GM12891 (cell line): Measurements from ENCODE around the gene CES2.
"Not testable (repeated sequence)": the region's sequence is repeated elsewhere in the genome, so short reads cannot be mapped to it uniquely, and the experiment has no call there.

ENCODE experiments used
- DNase-seq: peaks from one replicate; pipeline ENCODE4 v3.0.0; 2011; ENCODE audit warnings: low spot score; ENCODE audit not compliant: insufficient read length
- FAIRE-seq: peaks from 2 replicates; lab custom pipeline; 2011; peaks lifted over from hg19 to GRCh38; lab: Jason Lieb, UNC
- PAX5 ChIP-seq: IDR thresholded peaks from 2 replicates; pipeline ENCODE4 v1.6.1; 2011; ENCODE audit warnings: low read length, moderate library complexity, mild to moderate bottlenecking; ENCODE audit not compliant: insufficient read depth, severe bottlenecking
- POLR2A ChIP-seq: IDR thresholded peaks from 2 replicates; pipeline ENCODE4 v1.6.1; 2011; ENCODE audit warnings: low read depth, low read length, control low read depth
- POLR2AphosphoS5 ChIP-seq: IDR thresholded peaks from 2 replicates; pipeline ENCODE4 v1.6.1; 2011; ENCODE audit warnings: low read depth, low read length, control low read depth
- POU2F2 ChIP-seq: IDR thresholded peaks from 2 replicates; pipeline ENCODE4 v1.6.1; 2011; ENCODE audit warnings: low read depth, mild to moderate bottlenecking, control low read depth, low read length, moderate library complexity
- SPI1 ChIP-seq: IDR thresholded peaks from 2 replicates; pipeline ENCODE4 v1.6.1; 2011; ENCODE audit warnings: low read depth, low read length, control low read depth
- TAF1 ChIP-seq: IDR thresholded peaks from 2 replicates; pipeline ENCODE4 v1.6.1; 2011; ENCODE audit warnings: low read depth, low read length, control low read depth

The CES2 gene

DNA sequence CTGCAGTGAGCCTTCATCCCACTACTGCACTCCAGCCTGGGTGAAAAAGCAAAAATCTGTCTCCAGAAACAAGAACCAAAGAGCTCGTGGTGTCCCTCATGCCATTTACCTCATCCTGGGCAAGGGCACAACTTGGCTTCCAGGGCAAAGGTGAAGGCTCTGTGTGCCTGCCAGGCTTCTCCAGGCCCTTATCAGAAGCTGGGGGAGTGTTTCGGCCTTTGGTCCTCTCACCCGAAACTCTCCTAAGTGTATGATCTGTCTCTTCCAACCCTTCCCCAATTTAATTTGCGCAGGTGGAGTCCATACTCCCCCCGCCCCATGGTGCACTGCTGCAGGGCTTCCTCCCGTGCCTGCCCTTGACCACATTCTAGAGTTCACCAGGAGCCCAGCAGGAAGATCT, 1.1 kb downstream of the CES2 start:
- TF ChIP-seq POU2F2 (no peak), PAX5 (no peak), SPI1 (no peak), POLR2A (no peak), POLR2AphosphoS5 (no peak), TAF1 (no peak)
- DNase-seq (no peak), FAIRE-seq (no peak)

DNA sequence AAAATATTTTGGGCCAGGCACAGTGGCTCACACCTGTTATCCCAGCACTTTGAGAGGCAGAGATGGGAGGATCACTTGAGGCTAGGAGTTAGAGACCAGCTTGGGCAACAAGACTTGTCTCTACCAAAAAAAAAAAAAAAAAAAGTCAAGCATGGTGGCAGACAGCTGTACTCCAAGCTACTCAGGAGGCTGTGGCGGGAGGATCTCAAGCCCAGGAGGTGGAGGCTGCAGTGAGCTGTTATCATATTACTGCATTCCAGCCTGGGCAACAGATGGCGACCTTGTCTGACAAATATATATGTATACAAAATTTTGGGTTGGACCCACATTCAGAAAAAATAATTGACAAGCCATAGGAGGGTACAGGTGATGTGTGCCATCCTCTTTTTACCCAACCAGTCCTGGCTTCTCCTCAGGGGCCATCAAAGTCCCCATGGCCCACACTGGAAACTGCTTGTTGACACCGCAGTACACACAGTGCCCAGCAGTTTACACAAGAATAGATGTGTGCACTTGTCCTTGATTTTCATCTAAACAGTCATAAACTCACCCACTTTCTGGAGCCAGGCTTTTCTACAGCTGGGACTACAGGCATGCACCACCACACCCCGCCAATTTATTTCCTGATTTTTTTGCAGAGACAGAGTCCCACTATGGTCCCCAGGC, 1.7 kb downstream of the CES2 start:
- FAIRE-seq (no peak), DNase-seq (no peak)
- TF ChIP-seq PAX5: no peak
- no peak for TF ChIP-seq TAF1
- no peak for TF ChIP-seq POLR2AphosphoS5
- no peak for TF ChIP-seq POU2F2
- no peak for TF ChIP-seq POLR2A
- no peak for TF ChIP-seq SPI1

- FAIRE-seq: no peak
- TF ChIP-seq PAX5 (no peak), POU2F2 (no peak), POLR2A (no peak), TAF1 (no peak), SPI1 (no peak), POLR2AphosphoS5 (no peak; the same call in 1 of the 2 replicates)
- no peak for DNase-seq
Measured at GRCh38 chr16:66937725-66938337, 2.5 kb downstream of the CES2 start.

- TF ChIP-seq PAX5: no peak
- no peak for TF ChIP-seq SPI1
- TF ChIP-seq POU2F2: no peak
- no peak for TF ChIP-seq TAF1
- TF ChIP-seq POLR2AphosphoS5: no peak
- no peak for TF ChIP-seq POLR2A
- DNase-seq (no peak), FAIRE-seq (no peak)
Measured at GRCh38 chr16:66939366-66939765, 4.0 kb downstream of the CES2 start.

GRCh38 chr16:66940236-66940635, 4.9 kb downstream of the CES2 start:
- TF ChIP-seq POU2F2: no peak
- TF ChIP-seq PAX5: no peak
- TF ChIP-seq POLR2A: no peak
- TF ChIP-seq POLR2AphosphoS5: no peak
- no peak for TF ChIP-seq SPI1
- TF ChIP-seq TAF1: no peak
- FAIRE-seq (no peak), DNase-seq (no peak)

GRCh38 chr16:66942981-66943380, 7.7 kb downstream of the CES2 start:
- DNase-seq: no peak
- TF ChIP-seq POLR2AphosphoS5 (no peak), PAX5 (no peak), SPI1 (no peak), POLR2A (no peak)
- FAIRE-seq: no peak

- TF ChIP-seq POU2F2 (no peak), SPI1 (no peak), POLR2A (no peak), TAF1 (no peak), PAX5 (no peak), POLR2AphosphoS5 (no peak)
- no peak for FAIRE-seq
Measured at GRCh38 chr16:66943426-66944053, 8.2 kb downstream of the CES2 start.

DNA sequence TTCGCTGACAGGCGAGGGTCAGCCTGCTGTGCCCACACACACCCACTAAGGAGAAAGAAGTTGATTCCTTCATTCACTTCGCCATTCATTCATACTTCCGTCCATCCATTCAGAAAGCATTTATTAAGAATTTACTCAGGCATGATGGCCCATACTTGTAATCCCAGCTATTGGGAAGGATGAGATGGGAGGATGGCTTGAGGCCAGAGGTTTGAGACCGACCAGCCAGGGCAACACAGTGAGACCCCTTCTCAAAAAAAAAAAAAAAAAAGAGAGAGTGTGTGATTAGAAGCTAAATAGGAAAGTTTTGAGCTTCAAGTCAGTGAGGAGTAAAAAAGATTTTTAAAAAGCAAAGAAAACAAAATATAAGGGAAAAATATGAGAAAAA, 8.7 kb downstream of the CES2 start:
- no peak for FAIRE-seq
- no peak for TF ChIP-seq POLR2AphosphoS5
- TF ChIP-seq POLR2A: no peak
- TF ChIP-seq POU2F2: no peak
- TF ChIP-seq SPI1: no peak
- no peak for TF ChIP-seq TAF1
- no peak for TF ChIP-seq PAX5
- DNase-seq: no peak

More at GRCh38 chr16:66943426-66944053, 8.2 kb downstream of the CES2 start:
- DNase-seq: no peak

DNA sequence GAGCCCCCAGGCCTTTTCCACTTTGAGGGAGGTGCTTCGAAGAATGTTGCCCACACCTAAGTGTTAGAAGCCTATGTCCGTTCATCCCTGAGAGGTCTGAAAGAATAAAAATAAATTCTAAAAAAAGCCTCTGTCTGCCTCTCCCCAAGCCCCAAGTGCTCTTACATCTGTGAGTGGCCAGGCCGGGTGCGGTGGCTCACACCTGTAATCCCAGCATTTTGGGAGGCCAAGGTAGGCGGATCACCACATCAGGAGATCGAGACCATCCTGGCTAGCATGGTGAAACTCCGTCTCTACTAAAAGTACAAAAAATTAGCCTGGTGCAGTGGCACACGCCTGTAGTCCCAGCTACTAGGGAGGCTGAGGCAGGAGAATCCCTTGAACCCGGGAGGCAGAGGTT, 9.7 kb downstream of the CES2 start:
- not testable (repeated sequence) for FAIRE-seq, DNase-seq
